Measurements from ENCODE around the gene CFL2.

DNA sequence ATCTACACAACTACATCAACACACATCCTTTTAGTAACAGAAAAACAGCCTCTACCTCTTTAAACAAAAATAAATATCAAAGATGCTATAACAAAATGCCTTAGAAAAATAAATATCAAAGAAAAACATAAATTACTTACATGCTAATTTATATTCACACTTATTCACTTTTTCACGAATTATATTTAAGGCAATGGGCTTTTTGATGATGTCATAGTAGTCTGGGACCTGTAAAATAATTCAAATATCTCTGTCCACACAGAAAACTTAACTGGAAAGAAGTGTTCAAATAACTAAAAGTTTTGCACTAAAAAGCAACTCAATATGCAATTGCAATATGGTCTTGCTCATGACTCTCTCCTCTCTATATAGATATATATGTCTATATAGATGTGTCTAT is 40.3 kb upstream of the CFL2 start:
- no peak for TF ChIP-seq POLR2AphosphoS5 (IDR thresholded peaks at IDR 0.05)
- TF ChIP-seq, protein P1, sequence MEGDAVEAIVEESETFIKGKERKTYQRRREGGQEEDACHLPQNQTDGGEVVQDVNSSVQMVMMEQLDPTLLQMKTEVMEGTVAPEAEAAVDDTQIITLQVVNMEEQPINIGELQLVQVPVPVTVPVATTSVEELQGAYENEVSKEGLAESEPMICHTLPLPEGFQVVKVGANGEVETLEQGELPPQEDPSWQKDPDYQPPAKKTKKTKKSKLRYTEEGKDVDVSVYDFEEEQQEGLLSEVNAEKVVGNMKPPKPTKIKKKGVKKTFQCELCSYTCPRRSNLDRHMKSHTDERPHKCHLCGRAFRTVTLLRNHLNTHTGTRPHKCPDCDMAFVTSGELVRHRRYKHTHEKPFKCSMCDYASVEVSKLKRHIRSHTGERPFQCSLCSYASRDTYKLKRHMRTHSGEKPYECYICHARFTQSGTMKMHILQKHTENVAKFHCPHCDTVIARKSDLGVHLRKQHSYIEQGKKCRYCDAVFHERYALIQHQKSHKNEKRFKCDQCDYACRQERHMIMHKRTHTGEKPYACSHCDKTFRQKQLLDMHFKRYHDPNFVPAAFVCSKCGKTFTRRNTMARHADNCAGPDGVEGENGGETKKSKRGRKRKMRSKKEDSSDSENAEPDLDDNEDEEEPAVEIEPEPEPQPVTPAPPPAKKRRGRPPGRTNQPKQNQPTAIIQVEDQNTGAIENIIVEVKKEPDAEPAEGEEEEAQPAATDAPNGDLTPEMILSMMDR (IDR thresholded peaks at IDR 0.05), result no peak
